IPS-NIHi7 (cell line): ENCODE data around the gene ROPN1B.

Source experiments
- DNase-seq: peaks from one replicate; pipeline ENCODE4 v3.0.0; 2012; ENCODE audit warnings: mixed read lengths; ENCODE audit errors: extremely low spot score

The ROPN1B gene

DNA sequence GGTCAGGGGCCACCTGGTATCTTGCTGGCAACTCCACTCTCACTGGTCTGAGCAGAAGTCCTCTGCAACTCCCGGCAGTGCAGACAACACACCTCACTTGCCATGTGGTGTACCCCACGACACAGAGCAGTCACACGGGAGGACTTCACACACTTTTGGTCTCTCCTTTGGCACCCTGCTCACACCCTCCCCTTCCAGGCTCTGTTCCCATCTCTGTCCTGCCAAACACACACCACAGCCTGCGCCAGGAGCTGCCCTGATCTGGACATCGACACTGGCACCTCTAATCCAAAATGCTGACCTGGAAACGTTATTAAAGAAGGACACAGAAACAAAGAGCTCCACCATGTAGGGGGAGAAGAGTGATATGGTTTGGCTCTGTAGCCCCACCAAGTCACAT, 57.8 kb downstream of the ROPN1B start:
- DNase-seq, result no peak

DNA sequence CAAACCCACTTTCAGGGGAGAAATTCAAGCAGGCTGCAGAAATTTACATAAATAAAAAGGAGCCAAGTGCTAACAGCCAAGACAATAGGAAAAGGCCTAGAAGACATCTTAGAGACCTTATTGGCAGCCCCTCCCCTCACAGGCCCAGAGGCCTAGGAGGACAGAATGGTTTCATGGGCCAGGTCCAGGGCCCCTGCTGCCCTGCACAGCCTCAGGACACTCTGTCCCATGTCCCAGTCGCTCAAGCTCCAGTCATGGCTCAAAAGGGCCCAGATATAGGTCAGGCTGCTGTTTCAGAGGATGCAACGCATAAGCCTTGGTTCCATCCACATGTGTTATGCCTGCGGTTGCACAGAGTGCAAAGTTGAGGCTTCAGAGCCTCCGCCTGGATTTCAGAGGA, 59.1 kb downstream of the ROPN1B start:
- no peak for DNase-seq

DNA sequence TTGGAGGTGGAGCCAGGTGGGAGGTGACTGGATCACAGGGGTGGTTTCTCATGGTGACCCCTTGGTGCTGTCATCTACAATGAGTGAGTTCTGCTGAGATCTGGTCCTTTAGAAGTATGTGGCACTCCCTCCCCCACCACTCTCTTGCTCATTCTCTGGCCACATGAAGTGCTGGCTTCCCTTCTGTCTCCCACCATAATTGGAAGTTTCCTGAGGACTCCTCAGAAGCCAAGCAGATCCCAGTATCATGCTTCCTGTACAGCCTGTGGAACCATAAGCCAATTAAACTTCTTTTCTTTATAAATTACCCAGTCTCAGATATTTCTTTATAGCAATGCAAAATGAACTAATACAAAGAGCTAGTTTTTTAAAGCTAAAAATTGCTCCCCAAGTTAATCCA, 60.3 kb downstream of the ROPN1B start:
- no peak for DNase-seq

DNA sequence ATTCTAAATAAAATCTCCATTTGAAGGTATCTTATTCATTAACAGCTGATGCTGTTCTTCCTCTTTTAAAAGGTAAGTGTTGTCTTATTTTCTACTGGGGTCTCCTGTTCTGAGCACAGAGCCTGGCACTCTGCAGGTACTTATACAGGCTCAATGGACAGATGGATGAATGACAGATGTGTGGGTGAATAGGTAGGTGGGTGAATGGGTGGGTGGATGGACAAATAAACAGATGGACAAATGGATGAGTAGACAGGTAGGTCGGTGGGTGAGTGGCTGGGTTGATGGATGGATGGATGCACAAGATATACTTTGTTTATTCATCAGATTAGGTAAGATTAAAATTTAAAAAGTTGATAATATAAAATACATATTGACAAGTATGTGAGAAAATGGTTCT, 61.5 kb downstream of the ROPN1B start:
- no peak for DNase-seq

DNA sequence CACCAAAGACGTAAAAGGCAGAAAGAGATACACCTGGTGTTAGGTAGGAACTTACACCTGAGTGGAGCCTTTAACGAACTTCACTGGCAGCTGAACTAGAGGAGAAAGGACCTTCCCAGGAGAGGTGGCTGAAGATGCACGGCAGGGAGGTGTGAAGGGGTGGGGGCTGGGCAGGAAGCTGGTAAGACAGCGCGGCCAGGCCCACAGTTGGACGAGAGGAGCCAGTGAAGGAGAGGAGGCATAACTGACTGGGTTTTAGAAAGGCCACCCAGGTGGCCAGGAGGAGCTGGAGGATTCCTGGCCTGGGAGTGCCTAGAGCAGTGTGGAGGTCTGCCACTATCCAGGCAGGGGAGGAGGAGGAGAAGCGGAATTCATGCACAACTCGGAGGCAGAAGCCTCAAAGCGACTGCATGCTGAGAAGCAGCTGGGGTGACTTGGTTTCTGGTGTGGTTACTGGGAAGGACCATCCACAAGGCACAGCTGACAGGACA, 63.0 kb downstream of the ROPN1B start:
- DNase-seq, result peak; percentile 35
